HG03175 (cell line): ENCODE results near the gene RIC8A.
"Not testable (repeated sequence)": the region's sequence is repeated elsewhere in the genome, so short reads cannot be mapped to it uniquely, and the experiment has no call there.

Source experiments
- ATAC-seq: cut with Tn5 transposase; IDR thresholded peaks from one replicate; pipeline ENCODE4 v1.9.1; 2021; ENCODE audit warnings: mild to moderate bottlenecking, moderate library complexity; ENCODE audit not compliant: unreplicated experiment

RIC8A gene

GRCh38 chr11:217704-218103 lies 10.2 kb downstream of the RIC8A start:
- ATAC-seq = no peak

DNA sequence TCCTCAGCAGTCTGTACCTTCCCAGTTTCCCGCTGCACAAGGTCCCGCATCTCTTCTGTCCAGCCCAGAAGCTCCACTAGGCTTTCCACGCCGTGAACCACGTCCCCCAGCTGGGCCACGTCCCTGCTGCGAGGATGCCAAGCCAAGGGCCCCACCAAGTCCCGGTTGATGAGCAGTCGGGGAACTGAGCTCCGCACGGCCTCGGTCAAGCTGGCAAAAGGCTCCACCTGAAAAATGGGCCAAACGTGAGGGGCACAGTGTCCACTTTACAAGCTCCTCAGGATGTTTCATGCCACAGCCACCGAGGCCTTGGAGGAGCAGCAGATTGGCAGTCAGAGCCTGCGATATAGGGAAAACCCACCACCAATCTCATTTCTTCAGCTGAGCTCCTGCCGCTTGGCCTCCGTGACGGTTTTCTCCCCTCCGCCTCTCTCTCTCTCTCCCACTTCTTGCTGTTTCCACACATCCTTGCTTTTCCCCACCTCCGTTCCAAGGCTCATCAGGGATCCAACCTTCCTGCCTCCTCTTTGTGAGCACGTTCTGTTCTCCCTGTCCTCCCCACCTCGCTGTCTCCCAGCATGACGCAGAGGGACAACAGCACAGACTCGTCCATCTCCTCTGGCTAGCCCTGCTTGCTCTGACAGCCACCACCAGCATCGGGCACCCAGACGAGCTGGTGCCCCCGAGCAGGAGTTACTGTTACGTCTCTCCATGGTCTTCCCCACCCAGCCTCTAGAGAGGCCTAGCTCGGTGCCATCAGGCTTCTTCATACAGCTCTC lies 11.5 kb downstream of the RIC8A start:
- ATAC-seq = no peak

- not testable (repeated sequence) for ATAC-seq
These were observed 13.2 kb downstream of the RIC8A start for GRCh38 chr11:220641-221215.

DNA sequence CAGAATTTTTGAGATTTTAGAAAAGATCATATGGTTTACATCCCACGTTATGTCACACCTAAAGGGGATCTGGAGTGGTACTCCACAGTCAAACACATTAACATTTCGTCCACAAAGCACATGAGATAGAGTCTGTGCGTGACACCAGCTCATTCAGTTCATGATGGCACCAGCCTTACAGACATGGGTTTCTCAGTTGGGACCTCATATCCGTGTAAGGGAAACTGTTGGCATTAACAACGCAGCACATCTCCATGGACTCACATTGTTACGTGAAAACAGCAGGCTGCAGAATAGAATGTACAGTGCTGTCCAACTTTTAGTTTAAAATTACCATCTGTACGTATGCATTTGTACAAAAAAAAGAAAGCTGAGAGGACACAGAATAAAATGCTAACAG lies 14.0 kb downstream of the RIC8A start:
- ATAC-seq = no peak

GRCh38 chr11:221998-222789 lies 14.7 kb downstream of the RIC8A start:
- ATAC-seq = no peak

DNA sequence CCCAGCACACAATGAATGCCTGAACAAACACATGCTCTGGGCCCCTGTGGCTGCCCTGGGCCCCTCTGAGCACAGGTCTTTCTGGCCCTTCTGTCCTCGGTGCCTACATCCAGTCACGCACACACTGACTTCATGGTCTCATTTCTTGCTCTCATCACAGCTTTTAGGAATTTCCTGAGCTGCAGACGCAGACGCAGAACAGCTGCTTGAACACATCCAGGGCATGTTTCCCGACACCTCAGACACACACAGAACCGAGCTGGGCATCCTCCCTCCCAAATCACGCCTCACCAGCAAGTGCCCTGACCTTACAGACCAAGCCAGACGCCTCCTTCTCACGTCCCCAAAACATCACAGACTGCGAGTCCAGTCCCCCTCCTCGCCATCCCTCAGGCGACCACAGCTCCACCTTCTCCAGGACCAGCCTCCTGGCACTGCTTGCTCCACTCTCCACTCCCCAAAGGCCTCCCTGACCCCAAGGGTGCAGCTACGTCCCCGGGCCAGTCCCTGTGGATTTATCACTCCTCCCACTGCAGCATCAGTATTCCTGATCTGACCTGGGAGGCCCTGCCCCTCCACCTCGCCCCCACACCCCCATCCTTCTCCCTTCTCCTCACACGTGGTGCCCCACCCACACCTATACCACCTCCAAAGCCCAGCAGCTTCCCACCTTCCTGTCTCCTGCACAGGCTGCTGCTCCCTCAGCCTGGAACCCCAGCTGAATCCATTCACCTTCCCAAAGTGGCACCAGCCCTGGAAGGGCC lies 15.7 kb downstream of the RIC8A start:
- ATAC-seq = no peak

DNA sequence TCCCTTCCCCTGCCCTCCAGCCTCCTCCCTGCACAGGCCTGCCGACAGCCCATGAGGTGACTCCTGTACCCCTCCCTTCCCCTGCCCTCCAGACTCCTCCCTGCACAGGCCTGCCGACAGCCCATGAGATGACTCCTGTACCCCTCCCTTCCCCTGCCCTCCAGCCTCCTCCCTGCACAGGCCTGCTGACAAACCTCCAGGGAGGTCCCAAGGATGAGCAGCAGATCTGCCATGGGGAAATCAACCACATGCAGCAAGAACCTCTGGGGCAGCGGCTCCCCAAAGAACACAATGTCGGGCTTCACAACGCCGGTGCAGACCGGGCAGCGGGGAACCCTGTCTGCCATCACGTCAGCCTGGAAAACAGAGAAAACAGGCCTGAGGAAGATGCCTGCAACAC lies 16.4 kb downstream of the RIC8A start:
- no peak for ATAC-seq

GRCh38 chr11:224424-224823 lies 16.9 kb downstream of the RIC8A start:
- no peak for ATAC-seq

DNA sequence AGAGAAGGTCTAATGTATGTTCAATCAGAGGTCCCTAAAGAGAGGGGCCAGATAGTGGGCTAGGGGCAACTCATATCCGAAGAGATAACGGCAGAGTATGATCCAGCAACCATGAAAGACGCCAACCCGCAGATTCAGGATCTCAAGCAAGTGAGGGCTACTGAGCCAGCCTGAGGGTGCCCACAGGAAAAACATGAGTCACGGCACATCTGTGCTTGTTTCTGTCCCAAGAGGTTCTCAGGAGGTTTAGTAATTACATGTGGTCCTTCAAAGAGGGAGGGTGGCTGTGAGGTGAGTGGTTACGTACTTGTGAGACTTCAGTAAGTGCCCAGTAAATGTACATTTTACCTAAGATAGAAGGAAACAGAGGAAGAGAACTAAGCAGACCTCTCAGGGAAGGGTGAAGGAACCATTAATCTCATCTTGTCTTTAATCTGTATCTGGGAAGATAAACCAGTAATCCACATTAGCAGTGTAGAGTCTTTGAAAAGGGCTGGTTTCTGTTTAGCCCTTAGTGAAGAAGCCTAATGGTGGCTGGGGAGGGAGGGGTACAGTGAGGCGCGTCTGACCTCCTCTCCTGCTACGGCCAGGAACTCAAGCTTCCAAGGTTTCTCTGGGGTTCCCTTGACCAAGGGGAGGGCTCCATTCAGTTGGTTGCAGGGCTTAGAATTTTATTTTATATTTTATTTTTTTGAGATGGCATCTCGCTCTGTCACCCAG lies 18.4 kb downstream of the RIC8A start:
- ATAC-seq = no peak

- no peak for ATAC-seq
These were observed 20.4 kb downstream of the RIC8A start for GRCh38 chr11:227824-228379.

DNA sequence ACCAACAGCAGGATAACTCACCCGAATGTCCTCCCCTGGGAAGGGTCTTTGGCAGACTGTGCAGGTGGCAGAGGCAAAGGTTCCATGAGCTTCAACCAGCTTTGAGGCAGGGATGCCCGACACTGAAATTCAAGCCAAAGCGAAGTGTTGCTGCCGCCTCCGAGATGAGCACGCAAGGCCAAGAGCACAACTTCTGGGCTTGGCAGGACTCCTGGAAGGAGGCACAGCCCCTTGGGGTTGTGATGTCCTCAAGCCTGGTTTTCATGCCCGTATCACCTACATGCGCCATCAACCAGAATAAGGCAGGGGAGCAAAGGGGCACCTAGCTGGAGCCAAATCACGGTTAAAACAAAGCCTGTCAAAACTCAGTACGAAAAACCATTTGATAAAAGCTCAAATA lies 22.9 kb downstream of the RIC8A start:
- ATAC-seq = no peak

DNA sequence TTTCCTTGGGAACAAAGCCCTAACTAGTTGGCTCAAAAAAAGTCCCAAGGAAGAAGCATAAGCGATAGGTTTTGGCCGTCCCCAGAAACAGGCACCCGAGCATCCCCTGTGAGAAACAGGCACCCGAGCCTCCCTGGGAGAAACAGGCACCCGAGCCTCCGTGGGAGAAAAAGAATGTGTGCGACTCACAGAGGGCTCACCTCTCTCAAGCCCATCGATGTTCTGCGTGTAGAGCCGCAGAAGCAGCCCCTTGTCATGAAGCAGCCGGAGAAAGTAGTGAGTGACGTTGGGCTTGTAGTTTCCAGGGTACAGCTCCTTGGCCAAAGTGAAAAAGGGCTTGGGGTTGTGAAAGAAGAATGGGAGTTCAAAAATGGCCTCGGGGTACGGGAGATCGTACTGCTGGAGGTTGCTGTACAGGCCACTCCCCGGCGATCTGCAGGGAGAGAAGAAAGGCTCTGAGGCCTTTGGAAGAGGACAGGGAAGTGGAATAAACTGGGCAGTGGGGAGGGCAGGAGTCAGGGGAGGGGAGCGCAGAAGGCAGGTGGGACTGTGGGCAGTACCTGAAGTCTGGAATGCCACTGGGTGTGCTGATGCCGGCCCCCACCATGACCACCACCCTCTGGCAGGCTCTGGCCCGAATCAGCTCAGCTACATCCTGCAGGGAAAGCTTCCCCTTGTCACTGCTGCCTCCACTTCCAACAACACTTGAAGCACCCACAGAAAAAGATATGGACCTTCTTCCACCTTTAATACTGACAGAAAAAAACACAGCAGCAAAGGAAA lies 25.5 kb downstream of the RIC8A start:
- no peak for ATAC-seq

DNA sequence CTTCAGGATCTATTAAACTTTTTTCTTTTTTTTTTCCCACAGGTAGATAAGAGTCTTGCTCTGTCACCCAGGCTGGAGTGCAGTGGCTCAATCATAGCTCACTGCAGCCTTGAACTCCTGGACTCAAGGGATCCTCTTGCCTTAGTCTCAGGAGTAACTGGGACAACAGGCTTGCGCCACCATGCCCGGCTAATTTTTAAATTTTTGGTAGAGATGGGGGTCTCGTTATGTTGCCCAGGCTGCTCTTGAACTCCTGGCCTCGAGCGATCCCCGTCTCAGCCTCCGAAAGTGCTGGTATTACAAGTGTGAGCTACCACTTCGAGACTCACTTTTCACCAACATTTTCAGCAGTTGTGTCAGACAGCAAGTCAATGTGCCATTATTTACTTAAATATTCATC lies 27.7 kb downstream of the RIC8A start:
- no peak for ATAC-seq

GRCh38 chr11:235609-235996 lies 28.1 kb downstream of the RIC8A start:
- peak; percentile 11 for ATAC-seq

DNA sequence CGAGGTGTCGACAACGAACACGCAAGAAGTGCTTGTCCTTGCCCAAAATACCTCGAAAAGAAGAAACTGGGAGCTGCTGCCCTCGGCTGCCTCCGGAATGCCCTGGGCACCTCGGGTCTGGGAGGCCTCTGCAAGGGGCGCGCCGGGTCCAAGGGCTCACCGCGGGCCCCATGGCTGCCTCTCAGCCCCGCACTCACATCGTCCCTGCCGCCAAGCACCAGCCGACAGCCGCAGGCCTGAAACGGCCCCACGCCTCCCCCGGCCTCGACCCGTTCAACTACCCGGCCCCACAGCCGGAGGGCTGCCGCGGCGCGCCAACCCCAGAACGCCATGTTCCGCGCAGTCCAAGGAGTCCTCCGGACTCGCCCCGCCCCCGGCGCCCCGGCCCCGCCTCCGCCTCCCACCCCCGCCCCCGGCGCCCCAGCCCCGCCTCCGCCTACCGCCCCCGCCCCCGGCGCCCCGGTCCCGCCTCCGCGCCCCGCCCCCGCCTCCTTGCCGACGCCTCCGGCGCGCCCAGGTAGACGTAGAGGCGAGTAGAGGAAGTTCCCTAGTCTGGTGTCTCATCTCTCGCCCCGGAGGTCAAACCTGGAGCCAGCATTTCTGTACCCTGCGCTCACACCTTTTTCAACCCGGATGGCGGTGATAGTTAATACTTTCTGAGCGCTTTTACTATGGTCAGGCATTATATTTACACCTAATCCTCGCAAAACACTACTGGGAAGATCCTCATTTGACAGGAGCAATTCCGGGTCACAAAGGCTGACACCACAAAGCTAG lies 28.7 kb downstream of the RIC8A start, which contains the start of gene SIRT3:
Gene SIRT3 (minus strand): TSS at position 346 of the 777 bp plus-strand sequence. CDS start 14 bp downstream, at position 332.
- ATAC-seq = peak; percentile 78

DNA sequence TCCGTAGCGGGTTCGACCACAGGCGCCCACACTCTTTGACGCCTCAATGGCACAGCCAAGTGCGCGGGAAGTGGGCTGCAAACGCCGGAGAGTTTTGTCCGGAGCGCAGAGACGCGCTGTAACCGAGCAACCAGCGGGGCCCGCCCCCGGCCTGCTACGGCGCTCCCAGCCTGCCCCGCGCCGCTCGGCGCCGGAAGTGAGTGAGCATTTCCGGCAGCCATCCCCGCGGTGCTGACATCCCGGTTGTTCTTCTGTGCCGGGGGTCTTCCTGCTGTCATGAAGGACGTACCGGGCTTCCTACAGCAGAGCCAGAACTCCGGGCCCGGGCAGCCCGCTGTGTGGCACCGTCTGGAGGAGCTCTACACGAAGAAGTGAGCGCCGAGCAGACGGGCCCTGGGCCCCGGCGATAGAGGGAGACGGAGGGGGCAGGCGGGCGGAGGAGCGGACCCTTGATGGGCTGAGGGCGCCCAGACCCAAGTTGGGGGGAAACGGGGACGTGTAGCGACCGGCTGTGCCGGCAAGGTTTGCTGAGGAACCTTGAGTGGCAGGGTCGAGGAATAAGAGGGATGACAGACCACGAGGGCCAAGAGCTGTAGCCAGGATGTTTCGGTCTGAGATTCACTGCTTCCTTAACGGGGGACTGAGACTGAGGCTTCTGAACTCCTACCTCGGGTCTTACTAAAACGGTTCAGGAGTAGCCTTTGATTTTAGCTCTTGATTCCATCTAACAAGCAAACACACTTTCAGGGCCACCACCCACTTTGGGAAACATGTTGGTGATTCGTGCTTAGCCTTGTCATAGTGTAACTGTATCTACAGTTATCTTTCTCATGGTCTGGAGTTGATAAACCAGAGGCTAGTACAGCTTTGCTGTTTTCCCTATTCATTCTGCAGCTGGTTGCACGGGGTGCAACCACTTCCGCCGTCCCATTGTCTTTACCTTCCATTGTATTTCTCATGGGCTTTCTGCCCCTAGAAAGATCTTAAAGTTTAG lies 29.6 kb downstream of the RIC8A start, which contains the start of gene PSMD13:
Gene PSMD13 (plus strand): TSS at position 203 of the 994 bp plus-strand sequence. CDS start 74 bp downstream, at position 277.
- peak; percentile 81 for ATAC-seq

DNA sequence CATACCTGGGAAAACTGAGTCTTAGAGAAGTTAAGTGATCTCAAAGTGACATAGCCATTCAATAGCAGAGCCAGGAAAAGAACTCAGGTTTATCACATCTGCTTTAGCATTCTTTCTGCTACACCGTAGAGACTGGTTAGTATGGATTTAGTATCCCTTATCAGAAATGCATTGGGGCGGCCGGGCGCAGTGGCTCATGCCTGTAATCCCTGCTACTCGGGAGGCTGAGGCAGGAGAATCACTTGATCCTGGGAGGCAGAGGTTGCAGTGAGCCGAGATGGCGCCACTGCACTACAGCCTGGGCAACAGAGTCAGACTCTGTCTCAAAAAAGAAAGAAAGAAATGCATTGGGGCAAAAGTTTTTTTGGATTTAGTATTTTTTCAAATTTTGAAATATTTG lies 30.8 kb downstream of the RIC8A start:
- ATAC-seq = not testable (repeated sequence)
